Erythroblast (primary cell): ENCODE measurements around the gene BNIP2.

Experiments used
- GATA1 ChIP-seq: IDR thresholded peaks from 2 replicates; pipeline ENCODE4 v1.6.1; 2011; ENCODE audit warnings: low read depth, mild to moderate bottlenecking, control low read depth, low read length, moderate library complexity
- POLR2A ChIP-seq: IDR thresholded peaks from 2 replicates; pipeline ENCODE4 v1.6.1; 2011; ENCODE audit warnings: mild to moderate bottlenecking, low read length

DNA sequence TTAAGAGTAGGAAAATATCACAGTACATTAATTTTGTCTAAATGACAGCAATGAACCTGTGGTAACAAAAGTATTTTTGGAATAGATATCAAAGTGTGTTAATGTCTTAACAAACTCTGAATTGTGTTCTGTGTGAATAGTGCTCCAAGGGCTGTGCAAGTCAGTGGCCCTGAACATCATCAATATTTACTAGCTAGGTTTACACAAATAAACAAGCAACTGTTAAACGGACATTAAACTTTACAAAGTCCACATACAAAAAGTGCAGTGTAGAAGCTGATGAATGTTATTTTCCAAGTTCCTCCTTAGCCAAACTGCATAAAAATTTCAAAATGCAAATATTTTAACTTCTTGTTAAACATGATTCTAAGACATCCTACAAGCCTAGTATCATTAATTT is 29.8 kb downstream of the BNIP2 start:
- TF ChIP-seq POLR2A (no peak), GATA1 (no peak)
